GM23338 (cell line): Measurements from ENCODE around the gene ANKFY1. TPM values are rescaled to one million over a fixed set of nuclear protein-coding genes. Genes with fewer than 3 reads are reported as not detected.

ENCODE experiments used
- ATAC-seq: fragments of 200-7000 bp; cut with Tn5 transposase; 3 replicates; pipeline ENCODE4 v1.9.1; 2020
- DNase-seq: peaks from one replicate; pipeline ENCODE4 v3.0.0-alpha.2; 2015; ENCODE audit warnings: low spot score
- H2AFZ ChIP-seq: fragments of 200-600 bp; sonication (generic); 2 replicates; pipeline ENCODE4 v1.8.0; 2016; ENCODE audit warnings: antibody characterized with exemption, mild to moderate bottlenecking, moderate library complexity
- H3F3A ChIP-seq: fragments of 200-600 bp; sonication (generic); replicated peaks from 2 replicates; pipeline ENCODE4 v1.8.0; 2017; ENCODE audit warnings: antibody characterized with exemption, mixed run types, low read depth
- H3K27ac ChIP-seq: fragments of 200-600 bp; sonication (generic); 2 replicates; pipeline ENCODE4 v1.6.1; 2016; ENCODE audit warnings: low read depth
- H3K27me3 ChIP-seq: fragments of 200-600 bp; sonication (generic); 2 replicates; pipeline ENCODE4 v1.8.0; 2016; ENCODE audit warnings: mild to moderate bottlenecking, mixed run types, moderate library complexity; ENCODE audit not compliant: insufficient read depth
- H3K36me3 ChIP-seq: fragments of 200-600 bp; sonication (generic); 2 replicates; pipeline ENCODE4 v1.8.0; 2016; ENCODE audit warnings: mild to moderate bottlenecking; ENCODE audit not compliant: insufficient read depth
- H3K4me1 ChIP-seq: fragments of 200-600 bp; sonication (generic); 2 replicates; pipeline ENCODE4 v1.8.0; 2016; ENCODE audit warnings: mild to moderate bottlenecking, moderate library complexity; ENCODE audit not compliant: insufficient read depth
- H3K4me2 ChIP-seq: fragments of 200-600 bp; sonication (generic); 2 replicates; pipeline ENCODE4 v1.7.1; 2017; ENCODE audit warnings: mixed run types
- H3K4me3 ChIP-seq: fragments of 200-600 bp; sonication (generic); 2 replicates; pipeline ENCODE4 v1.6.1; 2016; ENCODE audit warnings: mixed run types
- H3K79me2 ChIP-seq: fragments of 200-600 bp; sonication (generic); replicated peaks from 2 replicates; pipeline ENCODE4 v1.8.0; 2017; ENCODE audit warnings: mild to moderate bottlenecking; ENCODE audit not compliant: insufficient read depth
- H3K9me2 ChIP-seq: fragments of 200-600 bp; sonication (generic); 2 replicates; pipeline ENCODE4 v1.8.0; 2017; ENCODE audit not compliant: insufficient read depth
- H4K20me1 ChIP-seq: fragments of 200-600 bp; sonication (generic); replicated peaks from 2 replicates; pipeline ENCODE4 v1.8.0; 2017; ENCODE audit warnings: mild to moderate bottlenecking; ENCODE audit not compliant: insufficient read depth
- H3K27ac Mint-ChIP-seq: 2 replicates; pipeline ENCODE4 v1.8.0; 2020; ENCODE audit warnings: inconsistent platforms, mild to moderate bottlenecking, moderate library complexity, mixed read lengths
- H3K27me3 Mint-ChIP-seq: 3 replicates; pipeline ENCODE4 v1.8.0; 2022; ENCODE audit warnings: low read depth, mild to moderate bottlenecking, moderate library complexity, mixed read lengths, inconsistent platforms; ENCODE audit not compliant: insufficient read depth, poor library complexity
- H3K36me3 Mint-ChIP-seq: 3 replicates; pipeline ENCODE4 v1.8.0; 2021; ENCODE audit warnings: low read depth, mild to moderate bottlenecking, inconsistent platforms, moderate library complexity, mixed read lengths
- H3K4me1 Mint-ChIP-seq: 3 replicates; pipeline ENCODE4 v1.8.0; 2020; ENCODE audit warnings: mild to moderate bottlenecking, inconsistent platforms, mixed read lengths
- H3K4me3 Mint-ChIP-seq: 3 replicates; pipeline ENCODE4 v1.8.0; 2021; ENCODE audit warnings: moderate library complexity, mild to moderate bottlenecking, inconsistent platforms, mixed read lengths
- H3K9me3 Mint-ChIP-seq: 3 replicates; pipeline ENCODE4 v1.8.0; 2020; ENCODE audit warnings: moderate library complexity, mild to moderate bottlenecking, inconsistent platforms, mixed read lengths
- CREB1 ChIP-seq: fragments of 250-450 bp; sonication (Bioruptor Pico); IDR thresholded peaks from 2 replicates; pipeline ENCODE4 v1.5.0; 2020; ENCODE audit warnings: low read depth, mild to moderate bottlenecking, moderate library complexity
- ETS1 ChIP-seq: IDR thresholded peaks from 2 replicates; pipeline ENCODE4 v1.6.1; 2016; ENCODE audit warnings: antibody characterized with exemption
- EZH2 ChIP-seq: fragments of 200-600 bp; sonication (generic); IDR thresholded peaks from one replicate; pipeline ENCODE4 v1.8.0; 2017; ENCODE audit warnings: antibody characterized with exemption, mild to moderate bottlenecking, low read depth; ENCODE audit not compliant: unreplicated experiment
- EZH2phosphoT487 ChIP-seq: fragments of 200-600 bp; sonication (generic); IDR thresholded peaks from one replicate; pipeline ENCODE4 v1.8.1; 2018; ENCODE audit warnings: antibody characterized with exemption; ENCODE audit not compliant: unreplicated experiment
- JUNB ChIP-seq: IDR thresholded peaks from one replicate; pipeline ENCODE4 v1.6.1; 2016; ENCODE audit warnings: antibody characterized with exemption; ENCODE audit not compliant: unreplicated experiment
- NANOG ChIP-seq: IDR thresholded peaks from 2 replicates; pipeline ENCODE4 v1.6.1; 2016; ENCODE audit warnings: antibody characterized with exemption, borderline replicate concordance
- POLR2AphosphoS5 ChIP-seq: IDR thresholded peaks from 2 replicates; pipeline ENCODE4 v1.6.1; 2016; ENCODE audit warnings: antibody characterized with exemption, low read depth
- STAT1 ChIP-seq: IDR thresholded peaks from one replicate; pipeline ENCODE4 v1.6.1; 2016; ENCODE audit warnings: antibody characterized with exemption; ENCODE audit not compliant: unreplicated experiment
- ZNF114 ChIP-seq: fragments of 250-450 bp; sonication (Bioruptor Pico); IDR thresholded peaks from 2 replicates; pipeline ENCODE4 v1.5.0; 2020; ENCODE audit warnings: mild to moderate bottlenecking, moderate library complexity
- ZNF331 ChIP-seq: fragments of 250-450 bp; sonication (Bioruptor Pico); IDR thresholded peaks from 2 replicates; pipeline ENCODE4 v1.5.0; 2020; ENCODE audit warnings: low read depth, mild to moderate bottlenecking, moderate library complexity
- ZNF462 ChIP-seq: fragments of 250-450 bp; sonication (Bioruptor Pico); IDR thresholded peaks from 2 replicates; pipeline ENCODE4 v1.5.0; 2020; ENCODE audit warnings: mild to moderate bottlenecking, moderate library complexity
- polyA plus RNA-seq: library from polyadenylated mRNA; unstranded; fragments of >200 nt; fragmentation: Nextera tagmentation; extraction: Ambion mirVana; gene quantifications from 2 replicates; pipeline ENCODE4 v1.2.1, GENCODE V29; 2016
- total RNA-seq: library from RNA; depleted of rRNA; stranded (reverse); fragments of >200 nt; shearing (Covaris generic); gene quantifications from 2 replicates; pipeline ENCODE4 v1.2.3, GENCODE V29; 2014
- TF ChIP-seq, protein P1 (sequence below): IDR thresholded peaks from one replicate; pipeline ENCODE4 v1.6.1; 2018; ENCODE audit warnings: antibody characterized with exemption; ENCODE audit not compliant: unreplicated experiment
- TF ChIP-seq, protein P2 (sequence below), 2 experiments: fragments of 200-600 bp in 1 of 2; sonication (generic) in 1 of 2; conservative IDR thresholded peaks; 2 replicates each; pipeline versions ENCODE4 v1.5.1 to v1.6.1; 2016 to 2017; ENCODE audit warnings: antibody characterized with exemption in 2 of 2, low read depth in 2 of 2, mild to moderate bottlenecking in 2 of 2, moderate library complexity in 1 of 2

Gene ANKFY1
- total and polyA plus RNA-seq, 2 experiments from 2014 or later: 12.9 to 44.4 TPM

DNA sequence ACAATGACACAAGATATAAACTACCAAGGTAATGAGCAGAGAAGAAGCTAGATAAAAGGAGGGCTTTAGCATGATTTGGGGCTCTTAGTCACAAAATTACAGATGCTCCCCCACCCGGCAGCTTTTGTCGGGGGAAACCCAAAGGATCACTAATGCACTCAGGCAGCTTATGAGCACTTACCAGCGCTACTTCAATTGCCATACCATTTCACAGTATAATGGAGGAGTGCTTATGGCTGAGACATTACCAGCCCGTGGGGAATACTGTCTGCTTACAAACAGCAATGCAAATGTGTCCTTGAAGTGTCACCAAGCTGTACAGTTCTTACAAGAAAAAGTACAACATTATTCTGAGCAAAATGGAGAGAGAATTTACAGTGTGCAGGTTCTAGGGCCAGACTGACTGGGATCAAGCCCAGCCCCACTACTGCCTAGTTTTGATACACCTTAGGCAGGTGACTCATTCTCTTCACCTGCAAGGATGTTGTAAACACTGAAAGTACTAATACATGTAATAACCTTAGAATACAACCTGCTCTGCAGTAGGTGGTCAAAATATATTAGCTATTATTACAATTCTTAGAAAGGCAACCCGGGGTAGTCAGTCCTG, 16.3 kb downstream of the ANKFY1 start:
- no peak; the same call in 2 of the 3 replicates for ATAC-seq
- H3K4me1 ChIP-seq: peaks cover 28% of the 10 kb centered on the region
- peaks cover 66% of the 10 kb centered on the region for H4K20me1 ChIP-seq
- H2AFZ ChIP-seq: no peak overlapping the region
- TF ChIP-seq, protein P1, sequence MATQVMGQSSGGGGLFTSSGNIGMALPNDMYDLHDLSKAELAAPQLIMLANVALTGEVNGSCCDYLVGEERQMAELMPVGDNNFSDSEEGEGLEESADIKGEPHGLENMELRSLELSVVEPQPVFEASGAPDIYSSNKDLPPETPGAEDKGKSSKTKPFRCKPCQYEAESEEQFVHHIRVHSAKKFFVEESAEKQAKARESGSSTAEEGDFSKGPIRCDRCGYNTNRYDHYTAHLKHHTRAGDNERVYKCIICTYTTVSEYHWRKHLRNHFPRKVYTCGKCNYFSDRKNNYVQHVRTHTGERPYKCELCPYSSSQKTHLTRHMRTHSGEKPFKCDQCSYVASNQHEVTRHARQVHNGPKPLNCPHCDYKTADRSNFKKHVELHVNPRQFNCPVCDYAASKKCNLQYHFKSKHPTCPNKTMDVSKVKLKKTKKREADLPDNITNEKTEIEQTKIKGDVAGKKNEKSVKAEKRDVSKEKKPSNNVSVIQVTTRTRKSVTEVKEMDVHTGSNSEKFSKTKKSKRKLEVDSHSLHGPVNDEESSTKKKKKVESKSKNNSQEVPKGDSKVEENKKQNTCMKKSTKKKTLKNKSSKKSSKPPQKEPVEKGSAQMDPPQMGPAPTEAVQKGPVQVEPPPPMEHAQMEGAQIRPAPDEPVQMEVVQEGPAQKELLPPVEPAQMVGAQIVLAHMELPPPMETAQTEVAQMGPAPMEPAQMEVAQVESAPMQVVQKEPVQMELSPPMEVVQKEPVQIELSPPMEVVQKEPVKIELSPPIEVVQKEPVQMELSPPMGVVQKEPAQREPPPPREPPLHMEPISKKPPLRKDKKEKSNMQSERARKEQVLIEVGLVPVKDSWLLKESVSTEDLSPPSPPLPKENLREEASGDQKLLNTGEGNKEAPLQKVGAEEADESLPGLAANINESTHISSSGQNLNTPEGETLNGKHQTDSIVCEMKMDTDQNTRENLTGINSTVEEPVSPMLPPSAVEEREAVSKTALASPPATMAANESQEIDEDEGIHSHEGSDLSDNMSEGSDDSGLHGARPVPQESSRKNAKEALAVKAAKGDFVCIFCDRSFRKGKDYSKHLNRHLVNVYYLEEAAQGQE: no peak
- TF ChIP-seq ZNF331 (CRISPR knock-in tag) (no peak), EZH2phosphoT487 (no peak), CREB1 (CRISPR knock-in tag) (no peak), ZNF114 (CRISPR knock-in tag) (no peak), ZNF462 (no peak), JUNB (no peak), POLR2AphosphoS5 (no peak), EZH2 (no peak), ETS1 (no peak), NANOG (no peak), STAT1 (no peak)
- TF ChIP-seq, protein P2, sequence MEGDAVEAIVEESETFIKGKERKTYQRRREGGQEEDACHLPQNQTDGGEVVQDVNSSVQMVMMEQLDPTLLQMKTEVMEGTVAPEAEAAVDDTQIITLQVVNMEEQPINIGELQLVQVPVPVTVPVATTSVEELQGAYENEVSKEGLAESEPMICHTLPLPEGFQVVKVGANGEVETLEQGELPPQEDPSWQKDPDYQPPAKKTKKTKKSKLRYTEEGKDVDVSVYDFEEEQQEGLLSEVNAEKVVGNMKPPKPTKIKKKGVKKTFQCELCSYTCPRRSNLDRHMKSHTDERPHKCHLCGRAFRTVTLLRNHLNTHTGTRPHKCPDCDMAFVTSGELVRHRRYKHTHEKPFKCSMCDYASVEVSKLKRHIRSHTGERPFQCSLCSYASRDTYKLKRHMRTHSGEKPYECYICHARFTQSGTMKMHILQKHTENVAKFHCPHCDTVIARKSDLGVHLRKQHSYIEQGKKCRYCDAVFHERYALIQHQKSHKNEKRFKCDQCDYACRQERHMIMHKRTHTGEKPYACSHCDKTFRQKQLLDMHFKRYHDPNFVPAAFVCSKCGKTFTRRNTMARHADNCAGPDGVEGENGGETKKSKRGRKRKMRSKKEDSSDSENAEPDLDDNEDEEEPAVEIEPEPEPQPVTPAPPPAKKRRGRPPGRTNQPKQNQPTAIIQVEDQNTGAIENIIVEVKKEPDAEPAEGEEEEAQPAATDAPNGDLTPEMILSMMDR (conservative IDR thresholded peaks at IDR 0.05; ENCODE audit: low read depth in 2 of 2): no peak
- no peaks in the 10 kb centered on the region for H3K27me3 ChIP-seq
- DNase-seq: no peak
- Mint-ChIP-seq H3K36me3 (no peaks in the 10 kb centered on the region; the same call in 2 of the 3 replicates), H3K4me3 (no peak overlapping the region), H3K27me3 (no peaks in the 10 kb centered on the region), H3K4me1 (peaks cover 30% of the 10 kb centered on the region), H3K27ac (no peak overlapping the region), H3K9me3 (no peaks in the 10 kb centered on the region)
- no peak overlapping the region for H3K4me3 ChIP-seq
- no peaks in the 10 kb centered on the region for H3K9me2 ChIP-seq
- no peaks in the 10 kb centered on the region; the same call in 1 of the 2 replicates for H3K36me3 ChIP-seq
- no peaks in the 10 kb centered on the region for H3F3A ChIP-seq
- H3K79me2 ChIP-seq: peaks cover 95% of the 10 kb centered on the region
- H3K4me2 ChIP-seq: no peak overlapping the region
- H3K27ac ChIP-seq: peak overlapping the region; percentile 52; the same call in 1 of the 2 replicates
